Heart left ventricle (tissue), 16 donors: ENCODE data around the gene MAP4K5. TPM values are rescaled to one million over a fixed set of nuclear protein-coding genes. Genes with fewer than 3 reads are reported as not detected.
A peak's percentile ranks its signal among the peaks of the same experiment; 100 is the strongest.

ENCODE experiments used
- ATAC-seq, 4 donors: fragments of 200-7000 bp; cut with Tn5 transposase; one replicate each; pipeline ENCODE4 v1.9.1; 2020 to 2022; ENCODE audit warnings: moderate library complexity in 4 of 4, mild to moderate bottlenecking in 3 of 4, moderate number of reproducible peaks in 1 of 4
- DNase-seq, 5 donors: peaks; one replicate each; pipeline ENCODE4 v3.0.0-alpha.2; 2020
- H3K27ac ChIP-seq, 12 donors: fragments of 200-600 bp; sonication (generic) in 4 of 12; one replicate each; pipeline versions ENCODE4 v1.5.0 to v1.8.0; 2016 to 2022; ENCODE audit warnings: mild to moderate bottlenecking in 2 of 12
- H3K27me3 ChIP-seq, 9 donors: fragments of 200-600 bp; sonication (generic) in 2 of 9; one replicate each; pipeline versions ENCODE4 v1.5.1 to v1.8.0; 2016 to 2022; ENCODE audit warnings: mild to moderate bottlenecking in 3 of 9
- H3K36me3 ChIP-seq, 9 donors: fragments of 200-600 bp; sonication (generic) in 2 of 9; one replicate each; pipeline versions ENCODE4 v1.5.0 to v1.8.0; 2018 to 2022; ENCODE audit warnings: mild to moderate bottlenecking in 2 of 9
- H3K4me1 ChIP-seq, 12 donors: fragments of 200-600 bp; sonication (generic) in 4 of 12; one replicate each; pipeline versions ENCODE4 v1.5.0 to v1.8.0; 2016 to 2022; ENCODE audit warnings: mild to moderate bottlenecking in 3 of 12
- H3K4me3 ChIP-seq, 12 donors: fragments of 200-600 bp; sonication (generic) in 4 of 12; one replicate each; pipeline versions ENCODE4 v1.5.0 to v1.8.0; 2017 to 2022; ENCODE audit warnings: mild to moderate bottlenecking in 9 of 12, moderate library complexity in 4 of 12
- H3K9me3 ChIP-seq, 12 donors: fragments of 200-600 bp; sonication (generic) in 4 of 12; one replicate each; pipeline versions ENCODE4 v1.5.0 to v1.8.0; 2016 to 2022; ENCODE audit warnings: mild to moderate bottlenecking in 1 of 12
- POLR2A ChIP-seq, 2 donors: fragments of 450-650 bp; IDR thresholded peaks; one replicate each; pipeline ENCODE4 v1.6.1; 2017; ENCODE audit warnings: antibody characterized with exemption in 2 of 2, mild to moderate bottlenecking in 2 of 2, moderate library complexity in 2 of 2
- WGBS, 4 donors: extraction: QIAGEN DNeasy Blood & Tissue Kit in 2 of 4; methylation state at CpG; one replicate each; pipeline versions ENCODE4 v1.1.5 to v1.1.7; 2013 to 2018; 5-methylcytosine and 5-hydroxymethylcytosine counted together
- intact Hi-C, 10 donors: fragments of 100-400 bp; cut with DNase I; formaldehyde crosslinking; loops; one replicate each; pipeline versions ENCODE4 v1.11.1 to v1.14.2; 2022
- polyA plus RNA-seq, 2 donors: library from polyadenylated mRNA; stranded (reverse); fragments of 200-250 nt; gene quantifications; one replicate each; pipeline ENCODE4 v1.2.3, GENCODE V29; 2013
- total RNA-seq, 9 donors: library from RNA; depleted of rRNA in 2 of 9; stranded (reverse); fragments of >200 nt in 2 of 9; fragmentation: NEBNext Ultra II Directional in 3 of 9; extraction: Animal tissue kit (Norgen Biotek cat#: 25700) in 3 of 9; gene quantifications; one replicate each; pipeline versions ENCODE4 v1.1.0 to v1.2.4, GENCODE V29; 2016 to 2023
- TF ChIP-seq, protein P1 (sequence below), 12 donors: fragments of 200-600 bp; sonication (generic) in 4 of 12; IDR thresholded peaks; one replicate each; pipeline versions ENCODE4 v1.5.0 to v1.8.0; 2018 to 2022; ENCODE audit warnings: antibody characterized with exemption in 12 of 12, mild to moderate bottlenecking in 5 of 12
- donor health status: ischemic (EF 13 %, LVEDD 7.1; RV severe dilation, severe dysfunction).
- donor health status: healthy with polysubstance abuse.
- donor health status: DM: no; HTN: yes; CAD: no.
- donor health status: DM: no; HTN: no; CAD: no.
- donor health status: ischemic (EF 25% LVEDD 6.9; RV normal size, moderate dysfunction).
- donor health status: ischemic (EF 25% LVEDD 5.7; RV mildly dilated, moderate dysfunction).
- donor health status: healthy.
- donor health status: DM: yes; HTN: yes; CAD: no.
- donor health status: ischemic (EF 35%, LVEDD 5.7; RV mildly dilated, moderate dysfunction).
- donor health status: nonischemic (EF 11% LVEDD 7.7; RV severe dilation, severe dysfunction).
- donor health status: DM: yes; HTN: yes; CAD: no.
- donor health status: PGD.
- donor health status: ischemic (EF 29% LVEDD 5.4; RV normal size, mild dysfunction).
- donor health status: nonischemic (EF 23%, LVEDD 6.1; RV moderate dilation, normal function).

MAP4K5 gene
- total and polyA plus RNA-seq, 11 donors = 4.7 to 43.3 (median 16.6) TPM

DNA sequence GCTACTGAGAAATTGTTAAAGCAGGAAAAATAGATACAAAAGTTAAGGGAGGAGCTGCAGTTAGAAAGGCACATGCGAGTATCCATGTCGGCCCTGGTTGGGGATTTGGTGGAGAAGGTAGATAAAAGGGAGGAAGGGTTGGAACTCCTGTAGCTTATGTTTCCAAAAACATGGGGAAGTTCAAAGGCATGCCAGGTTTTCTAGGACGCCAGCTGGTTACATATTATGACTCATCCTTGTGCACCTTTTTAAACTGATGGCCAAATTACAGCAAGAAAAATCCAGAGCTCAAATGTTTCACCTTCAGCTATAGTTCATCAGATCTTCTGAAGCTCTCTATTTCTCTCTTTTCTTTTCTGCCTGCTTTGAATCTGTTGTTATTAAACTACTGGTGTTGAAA lies 13.2 kb upstream of the MAP4K5 start:
- 63 to 82% (median 74%) methylated on average over 3 of the region's 3 CpGs for WGBS, 4 donors
- no peak for ATAC-seq

DNA sequence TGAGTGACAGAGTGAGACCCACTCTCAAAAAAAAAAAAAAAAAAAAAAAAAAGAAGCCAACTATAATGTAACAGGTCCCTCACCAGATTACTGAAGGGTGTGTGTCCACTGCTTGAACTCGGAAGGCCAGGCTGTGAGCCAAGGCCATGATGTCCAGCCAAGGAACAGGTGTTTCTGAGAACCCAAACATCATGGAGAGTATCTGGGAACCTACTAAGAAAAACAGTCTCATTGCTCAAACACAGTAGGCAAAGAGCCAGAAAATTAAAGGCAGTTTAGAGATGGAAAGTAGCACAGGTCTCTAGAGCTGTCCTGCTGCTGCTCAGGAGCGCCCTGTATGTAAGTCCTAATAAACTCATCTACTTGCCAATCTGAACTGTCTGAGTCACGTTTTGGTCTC lies 12.5 kb upstream of the MAP4K5 start:
- no peaks in the 10 kb centered on the region for H3K36me3 ChIP-seq
- no peaks in the 10 kb centered on the region for H3K27me3 ChIP-seq
- no peak overlapping the region for H3K4me3 ChIP-seq
- H3K4me1 ChIP-seq = peaks cover 0 to 6% (median 0%) of the 10 kb centered on the region in 12 donors
- WGBS, 4 donors = 73 to 81% (median 76%) methylated on average over 3 of the region's 3 CpGs
- no peak for DNase-seq
- no peak for TF ChIP-seq POLR2A (IDR thresholded peaks at IDR 0.05)
- TF ChIP-seq, protein P1, sequence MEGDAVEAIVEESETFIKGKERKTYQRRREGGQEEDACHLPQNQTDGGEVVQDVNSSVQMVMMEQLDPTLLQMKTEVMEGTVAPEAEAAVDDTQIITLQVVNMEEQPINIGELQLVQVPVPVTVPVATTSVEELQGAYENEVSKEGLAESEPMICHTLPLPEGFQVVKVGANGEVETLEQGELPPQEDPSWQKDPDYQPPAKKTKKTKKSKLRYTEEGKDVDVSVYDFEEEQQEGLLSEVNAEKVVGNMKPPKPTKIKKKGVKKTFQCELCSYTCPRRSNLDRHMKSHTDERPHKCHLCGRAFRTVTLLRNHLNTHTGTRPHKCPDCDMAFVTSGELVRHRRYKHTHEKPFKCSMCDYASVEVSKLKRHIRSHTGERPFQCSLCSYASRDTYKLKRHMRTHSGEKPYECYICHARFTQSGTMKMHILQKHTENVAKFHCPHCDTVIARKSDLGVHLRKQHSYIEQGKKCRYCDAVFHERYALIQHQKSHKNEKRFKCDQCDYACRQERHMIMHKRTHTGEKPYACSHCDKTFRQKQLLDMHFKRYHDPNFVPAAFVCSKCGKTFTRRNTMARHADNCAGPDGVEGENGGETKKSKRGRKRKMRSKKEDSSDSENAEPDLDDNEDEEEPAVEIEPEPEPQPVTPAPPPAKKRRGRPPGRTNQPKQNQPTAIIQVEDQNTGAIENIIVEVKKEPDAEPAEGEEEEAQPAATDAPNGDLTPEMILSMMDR (IDR thresholded peaks at IDR 0.05) = no peak
- H3K9me3 ChIP-seq = no peaks in the 10 kb centered on the region
- peak in 1 of 4 donors; percentile 5 for ATAC-seq
- intact Hi-C loops = loop anchor here in 3 of 10 donors (5.0 kb wide), 1 partner anchor 232 kb away; no protein-coding TSS in a partner anchor
- no peak overlapping the region for H3K27ac ChIP-seq

More for the DNA sequence above, 13.2 kb upstream of the MAP4K5 start:
- Histone ChIP-seq H3K9me3 (no peaks in the 10 kb centered on the region), H3K4me3 (no peak overlapping the region), H3K36me3 (no peaks in the 10 kb centered on the region), H3K4me1 (peaks cover 0 to 6% (median 0%) of the 10 kb centered on the region in 12 donors), H3K27me3 (no peaks in the 10 kb centered on the region), H3K27ac (no peak overlapping the region)
- TF ChIP-seq, protein P1 (IDR thresholded peaks at IDR 0.05) = no peak
- TF ChIP-seq POLR2A (IDR thresholded peaks at IDR 0.05) = no peak
- intact Hi-C loops = no loop called here
- DNase-seq = no peak

DNA sequence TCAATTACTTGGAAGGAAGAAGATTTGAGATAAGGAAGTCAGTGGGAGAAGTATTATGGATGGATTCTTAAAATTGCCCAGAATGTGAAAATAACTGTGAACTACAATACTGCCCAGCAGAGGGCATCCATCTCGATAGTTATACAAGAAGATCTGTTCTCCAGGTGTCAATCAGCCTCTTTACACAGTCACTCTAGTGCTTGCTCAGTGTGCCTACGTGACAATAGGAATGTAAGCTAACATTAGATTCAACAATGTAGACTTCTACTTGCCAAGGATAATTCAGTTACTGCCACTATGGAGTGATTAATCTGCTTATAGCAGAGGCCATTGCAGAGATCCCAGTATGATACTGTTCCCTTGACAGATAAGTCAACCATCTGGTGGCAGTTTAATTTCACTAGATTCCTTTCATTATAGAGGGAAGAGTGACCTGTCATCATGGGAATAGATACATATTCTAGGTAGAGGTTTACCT lies 10.6 kb upstream of the MAP4K5 start:
- TF ChIP-seq, protein P1 (IDR thresholded peaks at IDR 0.05) = peak; percentile 32 to 63 (median 50)
- no peak for TF ChIP-seq POLR2A (IDR thresholded peaks at IDR 0.05)
- Histone ChIP-seq H3K27ac (no peak overlapping the region), H3K27me3 (no peaks in the 10 kb centered on the region), H3K9me3 (no peaks in the 10 kb centered on the region), H3K4me1 (peaks cover 0 to 6% (median 0%) of the 10 kb centered on the region in 12 donors), H3K4me3 (no peak overlapping the region), H3K36me3 (no peaks in the 10 kb centered on the region)
- 6 to 16% (median 16%) methylated on average over 2 of the region's 2 CpGs for WGBS, 4 donors
- DNase-seq (no peak), ATAC-seq (peak in 2 of 4 donors; percentile 18 to 60)
- intact Hi-C loops = loop anchor here in 4 of 10 donors (2.0 to 5.0 kb wide), 2 partner anchors 234 kb away; no protein-coding TSS in a partner anchor

DNA sequence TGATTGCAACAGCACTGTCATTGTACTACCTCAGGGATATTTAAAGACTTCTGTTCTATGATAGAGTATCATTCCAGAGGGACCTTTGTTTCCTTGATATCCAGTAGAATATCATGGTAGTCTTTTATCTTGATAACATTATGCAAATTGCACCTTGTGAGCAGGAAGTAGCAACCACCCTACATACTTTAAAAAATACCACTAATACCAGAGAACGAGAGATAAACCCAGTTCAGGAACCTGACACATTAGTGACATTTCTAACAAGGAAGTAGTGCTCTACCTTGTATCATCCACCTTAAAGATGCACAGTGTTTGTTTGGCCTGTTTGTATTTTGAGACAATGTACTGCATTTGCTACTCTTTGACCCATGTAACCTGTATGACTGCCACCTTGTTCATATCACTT lies 8.8 kb upstream of the MAP4K5 start:
- Histone ChIP-seq H3K27me3 (no peaks in the 10 kb centered on the region), H3K9me3 (no peaks in the 10 kb centered on the region), H3K4me3 (no peak overlapping the region), H3K4me1 (peaks cover 0 to 6% (median 0%) of the 10 kb centered on the region in 12 donors), H3K27ac (no peak overlapping the region), H3K36me3 (no peaks in the 10 kb centered on the region)
- 69 to 80% (median 74%) methylated on average over 1 of the region's 1 CpG for WGBS, 4 donors
- no peak for DNase-seq
- ATAC-seq = no peak
- TF ChIP-seq, protein P1 (IDR thresholded peaks at IDR 0.05) = no peak
- TF ChIP-seq POLR2A (IDR thresholded peaks at IDR 0.05) = no peak
- intact Hi-C loops = loop anchor here in 3 of 10 donors (5.0 kb wide), 1 partner anchor 236 kb away; no protein-coding TSS in a partner anchor
